Stimulated activated CD4-positive, alpha-beta T cell treated with anti-CD3 and anti-CD28 coated beads, TNF-alpha, amount 100 ng/mL, for 1 hour (primary cell): ENCODE data around the gene SLC9A9.

Experiments
- DNase-seq, 3 donors: peaks; one replicate each; pipeline ENCODE4 v3.0.0-alpha.2; 2020; ENCODE audit warnings: low read depth in 3 of 3, low spot score in 1 of 3

SLC9A9 gene

DNA sequence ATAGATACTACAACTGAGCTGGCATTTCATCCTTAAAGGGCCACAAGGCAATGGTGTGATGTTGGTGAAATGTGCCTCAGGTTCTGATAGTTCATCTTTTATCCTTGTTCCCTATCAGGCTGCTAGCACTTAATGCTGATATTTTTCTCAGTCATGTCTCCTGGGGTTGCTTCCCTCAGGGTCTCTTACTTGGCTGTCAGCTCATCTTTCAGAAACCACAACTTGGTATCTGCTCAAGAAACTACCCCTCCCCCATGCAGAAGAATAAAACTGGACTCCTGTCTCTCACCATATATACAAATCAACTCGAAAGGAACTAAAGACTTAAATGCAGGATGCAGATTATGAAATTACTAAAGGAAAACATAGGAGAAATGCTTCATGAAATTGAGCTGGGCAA lies 420.6 kb downstream of the SLC9A9 start:
- no peak for DNase-seq

DNA sequence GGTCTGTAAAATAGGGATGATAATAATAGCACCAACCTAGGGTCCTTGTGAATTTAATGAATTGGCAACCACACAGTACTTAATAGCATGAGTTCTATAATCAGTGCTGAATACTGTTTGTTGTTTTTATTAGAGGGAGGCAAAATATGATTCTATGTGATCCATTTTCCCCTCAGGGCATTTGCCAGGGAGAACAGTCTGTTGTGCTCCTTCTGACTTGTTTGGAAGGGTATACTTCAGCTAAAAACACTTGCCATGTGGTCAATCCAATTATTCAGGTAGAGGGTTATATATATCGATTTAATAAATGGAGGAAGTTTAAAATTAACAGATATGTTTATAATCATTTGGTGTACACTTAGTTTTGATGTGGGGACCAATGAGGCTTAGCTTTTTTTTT lies 423.4 kb downstream of the SLC9A9 start:
- DNase-seq = no peak

DNA sequence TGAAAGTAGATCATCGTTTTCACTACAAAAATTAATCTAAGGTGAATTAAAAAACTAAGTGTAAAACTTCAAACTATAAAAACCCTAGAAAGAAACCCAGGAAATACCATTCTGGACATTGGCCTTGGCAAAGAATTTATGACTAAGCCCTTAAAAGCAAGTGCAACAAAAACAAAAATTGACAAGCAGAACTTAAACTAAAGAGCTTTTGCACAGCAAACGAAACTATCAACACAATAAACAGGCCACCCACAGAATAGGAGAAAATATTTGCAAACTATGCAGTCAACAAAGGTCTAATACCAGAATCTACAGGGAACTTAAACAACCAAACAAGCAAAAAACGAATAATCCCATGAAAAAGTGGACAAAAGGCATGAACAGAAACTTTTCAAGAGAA lies 426.7 kb downstream of the SLC9A9 start:
- DNase-seq = no peak

DNA sequence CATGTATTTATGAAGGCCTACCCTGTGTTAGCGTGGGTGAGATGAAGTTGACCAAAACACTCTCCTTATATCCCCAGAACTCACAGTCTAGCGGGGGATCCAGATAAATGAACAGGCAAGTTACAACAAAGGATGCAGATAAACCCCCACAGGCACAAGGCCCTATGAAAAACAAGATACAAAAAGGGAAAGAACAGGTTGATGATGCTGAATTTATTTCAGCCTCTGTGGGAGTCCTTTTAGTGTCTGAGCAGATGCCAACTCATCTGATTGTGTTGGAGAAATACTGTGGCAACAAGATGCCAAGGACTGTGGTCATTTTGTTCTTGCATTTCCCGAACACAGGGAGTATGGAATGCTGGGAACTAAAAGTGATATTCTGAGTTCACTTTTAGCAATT lies 428.7 kb downstream of the SLC9A9 start:
- DNase-seq = no peak

DNA sequence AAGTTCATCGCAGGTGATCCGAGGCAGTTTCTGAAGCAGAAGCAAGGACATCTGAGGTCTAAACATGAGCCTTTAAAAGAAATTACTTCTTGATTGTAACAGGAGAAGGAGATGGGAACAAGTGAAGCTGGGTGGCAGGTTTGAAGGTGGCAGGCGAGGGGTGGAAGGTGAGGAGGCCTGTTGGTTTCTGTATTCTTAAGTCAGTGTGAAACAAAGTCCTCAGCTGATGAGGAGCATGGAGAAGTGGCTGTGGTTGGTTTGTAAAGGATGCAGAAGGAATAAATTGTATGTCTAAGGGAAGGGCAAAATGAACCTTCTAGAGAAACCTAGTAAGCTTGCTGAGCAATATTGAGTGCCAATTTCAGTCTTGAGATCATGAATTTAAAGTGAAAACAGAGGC lies 429.9 kb downstream of the SLC9A9 start:
- DNase-seq = no peak

DNA sequence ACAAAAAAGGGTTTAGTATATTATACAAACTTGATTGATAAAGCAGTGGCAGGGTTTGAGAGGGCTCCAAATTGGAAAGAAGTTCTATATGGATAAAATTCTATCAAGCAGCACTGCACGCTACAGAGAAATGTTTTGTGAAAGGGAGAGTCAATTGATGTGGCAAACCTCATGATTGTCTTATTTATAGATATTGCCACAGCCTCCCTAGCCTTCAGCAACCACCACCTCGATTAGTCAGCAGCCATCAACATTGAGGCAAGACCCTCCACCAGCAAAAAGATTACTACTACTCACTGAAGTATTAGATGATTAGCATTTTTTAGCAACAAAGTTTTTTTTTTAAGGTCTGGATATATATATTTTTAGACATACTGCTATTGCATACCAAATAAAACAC lies 432.0 kb downstream of the SLC9A9 start:
- no peak for DNase-seq

DNA sequence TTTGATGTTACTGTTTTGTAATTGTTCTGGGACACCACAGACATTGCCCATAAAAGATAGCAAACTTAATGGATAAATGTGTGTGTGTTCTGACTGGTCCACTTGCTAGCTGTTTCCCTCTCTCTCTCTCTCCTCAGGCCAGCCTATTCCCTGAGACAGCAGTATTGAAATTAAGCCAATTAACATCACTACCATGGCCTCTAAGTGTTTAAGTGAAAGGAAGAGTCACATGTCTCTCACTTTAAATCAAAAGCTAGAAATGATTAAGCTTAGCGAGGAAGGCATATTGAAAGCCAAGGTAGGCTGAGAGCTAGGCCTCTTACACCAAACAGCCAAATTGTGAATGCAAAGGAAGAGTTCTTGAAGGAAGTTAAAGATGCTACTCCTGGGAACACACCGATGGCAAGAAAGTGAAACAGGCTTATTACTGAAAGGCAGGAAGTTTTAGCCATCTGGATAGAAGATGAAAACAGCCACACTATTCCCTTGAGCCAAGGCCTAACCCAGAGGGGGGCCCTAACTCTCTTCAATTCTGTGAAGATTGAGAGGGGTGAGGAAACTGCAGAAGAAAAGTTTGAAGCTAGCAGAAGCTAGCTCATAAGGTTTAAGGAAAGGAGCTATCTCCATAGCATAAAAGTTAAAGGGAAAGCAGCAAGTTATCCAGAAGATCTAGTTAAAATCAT lies 433.6 kb downstream of the SLC9A9 start:
- no peak for DNase-seq

DNA sequence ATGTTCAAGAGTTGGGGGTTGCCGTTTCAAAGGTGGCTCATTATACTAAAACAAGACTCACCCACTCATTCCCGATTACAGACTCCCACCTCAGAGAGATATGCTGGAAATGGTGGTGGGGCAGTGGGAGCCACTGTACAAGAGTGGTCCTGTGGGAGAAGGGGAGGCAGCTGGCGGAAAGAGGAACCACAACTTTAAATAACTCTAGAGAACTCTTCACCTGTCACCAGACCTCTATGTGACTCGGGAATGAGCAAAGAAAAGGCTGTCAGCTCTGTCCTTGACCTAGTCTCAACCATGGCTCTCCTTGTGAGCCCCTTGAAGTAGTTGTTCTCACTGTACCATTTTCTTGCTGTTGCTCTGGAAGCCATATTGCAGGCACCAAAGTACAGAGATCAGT lies 434.9 kb downstream of the SLC9A9 start:
- DNase-seq = no peak

DNA sequence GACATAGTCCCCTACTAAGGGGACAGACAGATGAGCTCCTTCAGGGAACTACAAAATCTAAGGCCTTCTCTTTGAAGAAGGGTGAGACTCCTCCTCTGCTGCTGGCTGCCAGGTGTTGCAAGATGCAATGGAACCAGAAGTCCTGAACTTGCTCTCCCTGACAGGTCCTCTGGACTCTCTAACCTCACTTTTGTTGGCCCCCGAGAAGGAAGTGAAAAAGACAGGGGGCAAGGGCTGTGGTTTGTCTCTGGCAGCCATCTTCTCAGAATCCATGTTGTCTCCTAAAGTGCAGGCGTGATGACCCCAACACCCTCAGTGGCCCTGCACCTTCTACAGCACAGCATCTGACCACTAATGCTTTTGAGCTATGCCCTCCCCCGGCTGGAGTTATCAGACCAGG lies 436.2 kb downstream of the SLC9A9 start:
- DNase-seq = no peak

DNA sequence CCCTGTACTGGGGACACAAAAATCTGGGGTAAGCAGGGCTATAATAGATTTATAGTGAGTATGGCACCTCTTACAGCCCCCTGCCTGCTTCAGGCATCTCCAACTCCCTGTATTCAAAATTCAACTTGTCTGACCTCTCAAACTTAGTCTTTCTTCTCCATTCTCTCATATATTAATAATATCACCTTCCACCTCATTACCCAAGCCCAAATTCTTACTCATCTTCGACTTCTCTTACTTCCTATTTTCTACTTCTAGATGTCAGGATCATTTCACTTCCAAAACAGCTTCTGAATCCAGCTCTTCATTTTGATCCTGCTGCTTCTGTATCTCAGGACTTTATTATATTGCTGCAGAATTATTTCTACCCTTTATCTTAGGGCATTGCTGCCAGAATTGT lies 438.0 kb downstream of the SLC9A9 start:
- DNase-seq = no peak

DNA sequence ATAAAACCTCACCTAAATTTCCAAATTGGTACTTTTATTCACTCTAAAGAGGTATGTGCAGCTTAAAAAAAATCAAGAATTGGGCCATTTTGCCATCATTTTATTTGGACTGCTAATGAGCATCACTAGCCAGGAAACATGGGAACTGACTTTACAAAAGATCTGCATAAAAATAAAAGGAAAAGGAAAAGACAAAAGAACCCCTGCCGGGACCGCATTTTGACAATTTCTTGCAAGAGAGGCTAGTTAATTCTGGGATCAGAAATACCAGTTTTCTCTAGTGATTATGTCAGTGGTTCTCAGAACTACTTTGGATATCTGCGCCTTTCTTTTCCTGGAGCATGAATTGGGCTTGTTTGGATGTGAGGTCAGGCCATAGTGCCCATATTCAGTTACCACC lies 439.5 kb downstream of the SLC9A9 start:
- DNase-seq = no peak

DNA sequence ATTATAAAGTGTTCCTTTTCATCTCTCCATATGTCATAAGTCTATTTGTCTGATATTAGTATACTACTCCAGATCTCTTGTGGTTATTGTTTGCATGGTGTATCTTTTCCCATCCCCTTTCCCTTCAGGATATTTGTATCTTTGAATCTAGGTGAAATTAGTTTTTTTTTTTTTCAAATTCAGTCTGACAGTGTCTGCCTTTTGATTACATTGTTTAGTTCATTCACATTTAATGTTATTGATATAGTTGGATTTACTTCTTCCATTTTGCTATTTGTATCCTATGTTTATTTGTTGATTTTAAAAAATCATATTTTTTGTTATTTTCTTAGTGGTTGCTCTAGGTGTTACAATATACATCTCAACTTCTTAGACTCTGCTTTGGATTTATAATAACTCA lies 445.7 kb downstream of the SLC9A9 start:
- no peak for DNase-seq

DNA sequence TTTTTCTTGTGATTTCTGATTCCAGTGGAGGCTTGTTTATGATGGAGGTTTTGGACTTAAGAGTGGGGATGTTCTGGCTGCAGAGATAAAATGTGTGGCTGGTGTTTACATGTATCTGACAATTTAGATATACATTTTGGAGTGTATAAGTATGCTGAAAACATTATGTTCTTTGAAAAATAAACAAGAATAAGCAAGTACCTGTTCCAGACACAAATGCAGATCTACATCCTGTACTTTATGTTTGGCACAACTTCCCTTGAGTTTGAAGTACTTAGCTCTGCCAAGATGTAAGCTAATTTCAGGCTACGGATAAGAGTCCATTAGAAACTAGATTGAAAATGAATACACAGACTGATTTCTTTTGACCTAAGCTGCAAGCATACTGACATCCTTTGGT lies 451.5 kb downstream of the SLC9A9 start:
- DNase-seq = no peak

DNA sequence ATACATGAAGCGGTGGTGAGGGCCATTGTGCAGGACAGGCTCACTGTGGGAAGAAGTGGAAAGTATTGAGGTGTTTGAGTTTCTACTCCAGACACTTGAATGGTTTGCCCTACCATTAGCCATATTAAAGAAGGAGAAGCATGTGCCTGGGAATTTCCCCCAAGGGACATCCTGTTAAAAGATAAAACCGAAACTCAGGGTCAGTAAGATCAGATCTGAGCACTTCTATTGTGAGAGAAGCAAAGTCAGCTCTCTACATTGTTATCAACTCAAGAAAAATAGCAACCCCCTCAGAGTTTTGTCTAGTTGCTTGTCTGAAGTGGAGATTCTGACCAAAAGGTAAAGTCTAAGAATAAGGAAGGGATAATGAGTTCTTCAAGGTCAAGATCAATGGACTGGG lies 458.9 kb downstream of the SLC9A9 start:
- no peak for DNase-seq

DNA sequence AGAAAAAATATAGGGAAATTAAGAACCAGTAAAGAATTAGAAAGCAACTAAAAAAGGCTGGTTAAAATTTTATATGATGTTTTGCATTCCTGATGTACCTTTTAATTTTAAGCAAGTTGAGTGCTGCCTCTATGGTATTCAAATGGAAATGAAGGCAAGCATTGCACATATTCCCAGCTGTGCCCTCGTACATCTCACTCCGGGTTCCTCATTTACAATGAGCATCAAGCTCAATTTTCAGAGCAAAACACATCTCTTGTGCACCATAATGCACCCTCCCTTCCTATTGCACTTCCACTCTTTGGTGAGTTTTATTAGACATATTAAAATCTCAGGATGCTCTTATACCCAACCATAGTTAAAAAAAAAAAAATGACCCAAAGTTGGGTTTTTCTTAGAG lies 460.8 kb downstream of the SLC9A9 start:
- DNase-seq = no peak

DNA sequence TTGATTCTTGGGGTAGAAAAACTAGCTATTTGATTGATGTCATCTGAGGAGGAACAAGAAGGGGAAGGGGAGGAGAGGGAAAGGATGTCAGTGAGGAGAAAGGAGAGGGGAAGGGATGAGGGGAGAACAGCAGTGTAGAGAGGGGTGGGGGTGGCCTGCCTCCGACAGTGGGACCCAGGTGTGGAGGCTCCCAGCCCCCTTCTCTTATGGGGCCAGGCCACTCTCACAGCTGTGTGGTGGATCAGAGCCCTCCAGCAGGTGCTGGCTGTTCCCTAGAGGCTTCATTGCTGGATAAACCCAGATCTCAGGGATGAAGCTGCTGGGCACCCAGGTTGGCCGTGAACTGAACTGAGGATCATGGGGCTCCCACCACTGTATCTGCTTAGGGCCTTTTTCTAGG lies 464.2 kb downstream of the SLC9A9 start:
- no peak for DNase-seq

DNA sequence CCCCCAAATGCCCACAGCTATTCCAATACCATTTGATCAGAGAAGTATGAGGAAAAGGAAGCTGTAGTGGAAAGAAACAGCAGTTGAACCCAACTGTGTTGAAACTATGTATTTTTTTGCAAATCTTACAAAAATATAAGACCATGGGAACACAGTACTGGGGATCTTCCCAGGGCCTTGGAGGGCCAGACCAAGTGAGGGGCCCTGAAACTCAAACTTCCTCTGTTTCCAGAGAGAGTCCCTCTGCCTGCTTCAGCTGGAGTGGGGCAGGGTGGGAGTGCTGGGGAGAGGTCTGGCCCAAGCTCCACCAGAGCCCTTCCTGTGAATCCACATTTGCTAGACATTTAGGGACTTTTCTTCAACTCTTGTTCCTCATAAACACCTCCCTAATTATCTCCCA lies 464.8 kb downstream of the SLC9A9 start:
- DNase-seq = no peak

DNA sequence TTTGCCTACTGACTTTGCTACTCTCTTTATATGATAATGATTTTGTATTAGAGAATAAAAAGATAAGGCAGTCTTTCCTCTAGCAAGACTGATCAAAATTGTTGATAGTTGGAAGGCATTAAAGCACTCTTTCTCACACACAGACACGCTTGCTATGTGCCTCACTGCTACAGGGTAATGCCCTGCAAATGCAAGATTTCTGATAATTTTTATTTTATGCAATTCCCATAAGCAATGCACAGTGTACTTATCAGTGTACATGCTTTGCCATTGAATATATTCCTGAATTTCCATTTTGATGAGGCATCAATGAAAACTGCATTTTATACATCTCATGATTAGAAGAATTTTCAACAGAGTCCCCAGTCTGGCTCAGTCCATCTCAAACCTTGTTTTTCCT lies 465.5 kb downstream of the SLC9A9 start:
- DNase-seq = no peak

DNA sequence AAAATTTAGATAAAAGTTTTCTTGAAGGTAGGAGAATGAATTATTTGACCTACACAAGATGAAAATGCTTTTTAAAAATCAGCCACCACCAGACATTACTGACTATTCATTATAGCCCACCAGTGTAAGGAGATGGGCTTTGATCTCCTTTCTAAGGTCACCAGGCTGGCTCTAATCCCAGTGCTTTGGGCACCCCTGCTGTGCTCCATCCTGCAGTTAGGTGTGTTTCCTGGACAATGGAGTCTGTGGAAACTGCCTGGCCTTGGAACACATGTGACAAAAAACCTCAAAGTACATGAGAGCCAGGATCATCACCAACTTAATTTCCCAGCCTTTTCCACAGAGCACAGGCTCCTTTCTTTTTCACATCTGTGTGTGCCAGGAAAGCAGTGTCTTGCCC lies 467.8 kb downstream of the SLC9A9 start:
- DNase-seq = no peak

DNA sequence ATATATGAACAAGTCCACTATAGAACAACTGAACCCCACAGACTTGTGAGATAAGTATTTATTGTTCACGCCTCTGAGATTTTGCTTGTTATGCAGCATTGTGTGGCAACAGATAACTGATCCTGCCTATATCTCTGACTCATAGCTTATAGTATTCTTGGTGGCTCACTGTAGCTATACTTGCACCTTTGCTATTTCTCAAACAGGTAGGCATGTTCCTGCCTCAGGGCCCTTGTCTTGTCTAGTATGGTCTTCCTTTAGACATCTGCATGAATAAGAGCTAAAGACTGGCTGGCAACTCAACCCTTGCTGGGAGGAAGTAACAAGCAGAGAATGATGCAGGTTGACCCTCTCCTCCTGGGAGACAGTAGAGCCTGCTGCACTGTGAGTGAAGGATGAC lies 472.6 kb downstream of the SLC9A9 start:
- no peak for DNase-seq

DNA sequence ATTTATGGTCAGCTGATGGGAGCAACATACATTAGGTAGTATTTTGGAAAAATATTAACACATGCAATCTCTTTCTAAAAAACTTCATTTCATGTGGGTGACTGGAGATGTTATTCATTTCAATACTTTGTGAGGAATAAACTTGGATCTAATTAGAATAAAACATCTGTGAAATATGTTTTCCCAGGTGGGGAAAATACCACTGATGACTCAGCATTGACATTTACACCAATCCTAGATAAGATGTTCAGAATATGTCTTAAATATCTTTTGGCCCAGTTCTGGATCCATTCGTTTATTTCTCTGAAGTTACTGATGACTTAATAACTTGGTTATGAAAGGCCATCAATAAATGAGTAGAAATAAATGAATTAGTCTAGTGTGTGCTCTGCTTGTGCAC lies 481.1 kb downstream of the SLC9A9 start:
- DNase-seq = no peak

DNA sequence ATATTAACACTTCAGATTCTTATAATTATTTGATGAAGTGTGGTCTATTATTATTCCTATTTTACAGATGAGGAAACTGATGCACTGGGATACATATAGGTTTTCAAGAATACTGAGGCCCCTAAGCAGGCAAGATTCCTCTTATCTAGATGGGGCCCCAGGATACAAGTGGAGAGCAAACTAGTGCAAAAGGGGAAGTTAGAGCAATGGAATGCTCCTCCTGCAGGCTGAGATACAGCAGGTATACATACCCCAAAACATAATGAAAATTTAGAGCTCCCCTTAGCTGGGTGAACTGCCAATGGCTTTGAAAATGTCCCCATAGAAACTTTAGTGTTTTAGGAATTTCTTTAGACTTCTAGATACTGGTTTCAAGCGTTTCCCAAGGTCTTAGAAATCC lies 481.6 kb downstream of the SLC9A9 start:
- DNase-seq = no peak

DNA sequence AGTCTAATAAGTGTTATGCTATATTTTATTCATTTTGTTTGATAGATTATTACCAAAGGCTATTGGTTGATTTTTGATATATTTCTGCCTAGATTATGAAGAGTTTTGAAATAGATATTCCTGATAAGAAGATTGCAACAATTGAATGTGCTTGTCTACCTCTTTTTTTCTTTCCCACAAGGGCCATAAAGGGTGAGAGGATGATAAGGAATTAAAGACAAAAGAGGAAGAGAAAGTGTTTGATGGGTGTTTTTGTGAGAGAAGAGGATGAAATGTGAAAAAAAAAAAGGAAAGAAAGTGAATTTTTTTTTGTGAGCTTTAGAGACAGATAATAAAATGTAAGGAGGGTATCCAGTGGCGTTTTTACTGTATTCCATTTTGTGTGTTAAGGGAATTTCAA lies 484.3 kb downstream of the SLC9A9 start:
- DNase-seq = no peak

DNA sequence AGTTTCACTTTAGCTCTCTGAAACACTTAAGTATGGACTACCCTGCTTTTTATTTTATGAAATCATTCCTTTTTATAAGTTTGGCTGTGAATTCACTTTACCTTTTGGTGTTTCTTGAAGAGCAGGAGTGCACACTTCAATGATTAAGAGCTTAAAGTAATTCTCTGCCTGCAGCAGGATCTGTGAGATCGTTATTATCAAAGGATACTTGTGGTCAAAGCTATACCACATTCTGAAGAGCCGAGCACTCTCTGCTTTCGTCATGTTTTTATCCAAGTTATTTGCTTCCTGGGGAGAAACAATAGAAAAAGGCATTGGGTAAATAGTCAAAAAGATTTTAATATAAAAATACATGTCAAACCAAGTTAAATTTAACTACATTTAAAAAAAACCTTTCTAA lies 485.0 kb downstream of the SLC9A9 start:
- DNase-seq = no peak
